Lower leg skin (tissue), 4 donors: ENCODE results near the gene PTPRC. TPM values are rescaled to one million over a fixed set of nuclear protein-coding genes. Genes with fewer than 3 reads are reported as not detected.
"Not testable (repeated sequence)": the region's sequence is repeated elsewhere in the genome, so short reads cannot be mapped to it uniquely, and the experiment has no call there.

Experiments
- DNase-seq, 2 donors: peaks; one replicate each; pipeline ENCODE4 v3.0.0-alpha.2; 2019; ENCODE audit warnings: low spot score in 2 of 2
- H3K4me3 ChIP-seq: fragments of 200-600 bp; sonication (generic); 2 replicates; pipeline ENCODE4 v1.5.1; 2017; ENCODE audit warnings: mild to moderate bottlenecking, low read depth; ENCODE audit not compliant: poor library complexity, severe bottlenecking
- CTCF ChIP-seq, 3 donors: fragments of 450-650 bp; IDR thresholded peaks; one replicate each; pipeline ENCODE4 v1.5.1; 2016; ENCODE audit warnings: antibody characterized with exemption in 3 of 3, mild to moderate bottlenecking in 3 of 3, moderate library complexity in 2 of 3
- POLR2A ChIP-seq, 2 donors: fragments of 450-650 bp; IDR thresholded peaks; one replicate each; pipeline ENCODE4 v1.6.1; 2016 to 2017; ENCODE audit warnings: antibody characterized with exemption in 2 of 2, mild to moderate bottlenecking in 1 of 2, moderate library complexity in 1 of 2
- WGBS, 2 donors: methylation state at CpG; one replicate each; pipeline ENCODE4 v1.1.5; 2018; 5-methylcytosine and 5-hydroxymethylcytosine counted together
- intact Hi-C: fragments of 100-400 bp; cut with DNase I; formaldehyde crosslinking; loops from one replicate; pipeline ENCODE4 v1.15.0; 2023; ENCODE audit warnings: low total_unique reads
- total RNA-seq, 4 donors: library from RNA; depleted of rRNA; stranded (reverse); fragments of >200 nt; gene quantifications; one replicate each; pipeline ENCODE4 v1.1.0, GENCODE V29; 2016

PTPRC gene
- total RNA-seq, 4 donors from 2014 or later: 4.0 to 8.3 (median 4.7) TPM

- TF ChIP-seq POLR2A (IDR thresholded peaks at IDR 0.05) (no peak), CTCF (IDR thresholded peaks at IDR 0.05) (no peak)
- WGBS, 2 donors: 95 to 100% methylated on average over 1 of the region's 1 CpG
- intact Hi-C loops: no loop called here
- DNase-seq: no peak
- no peak overlapping the region for H3K4me3 ChIP-seq
Observed at GRCh38 chr1:198600906-198601305, 37.9 kb upstream of the PTPRC start.

- WGBS, 2 donors: 93 to 97% methylated on average over 1 of the region's 1 CpG
- intact Hi-C loops, DNase-seq, H3K4me3 ChIP-seq: not testable (repeated sequence)
Observed at GRCh38 chr1:198601310-198601709, 37.5 kb upstream of the PTPRC start.

- no peak overlapping the region for H3K4me3 ChIP-seq
- WGBS, 2 donors: 78 to 88% methylated on average over 2 of the region's 2 CpGs
- no peak for DNase-seq
- intact Hi-C loops: no loop called here
- TF ChIP-seq POLR2A (IDR thresholded peaks at IDR 0.05) (no peak), CTCF (IDR thresholded peaks at IDR 0.05) (no peak)
Observed at GRCh38 chr1:198601936-198602889, 36.6 kb upstream of the PTPRC start.

- no peak overlapping the region for H3K4me3 ChIP-seq
- no peak for DNase-seq
- WGBS, 2 donors: 27 to 30% methylated on average over 1 of the region's 1 CpG
- TF ChIP-seq CTCF (IDR thresholded peaks at IDR 0.05) (no peak), POLR2A (IDR thresholded peaks at IDR 0.05) (no peak)
- intact Hi-C loops: no loop called here
Observed at GRCh38 chr1:198604975-198605374, 33.9 kb upstream of the PTPRC start.

- 57 to 69% methylated on average over 4 of the region's 4 CpGs for WGBS, 2 donors
- TF ChIP-seq CTCF (IDR thresholded peaks at IDR 0.05) (no peak), POLR2A (IDR thresholded peaks at IDR 0.05) (no peak)
- no peak overlapping the region for H3K4me3 ChIP-seq
- intact Hi-C loops: no loop called here
- no peak for DNase-seq
Observed at GRCh38 chr1:198605406-198605805, 33.4 kb upstream of the PTPRC start.

GRCh38 chr1:198606020-198606438 is 32.8 kb upstream of the PTPRC start:
- 29 to 43% methylated on average over 3 of the region's 3 CpGs for WGBS, 2 donors
- intact Hi-C loops: no loop called here
- TF ChIP-seq POLR2A (IDR thresholded peaks at IDR 0.05) (no peak), CTCF (IDR thresholded peaks at IDR 0.05) (no peak)
- no peak for DNase-seq
- no peak overlapping the region for H3K4me3 ChIP-seq
